Subcutaneous adipose tissue (tissue), 4 donors: ENCODE results near the gene NYNRIN. TPM values are rescaled to one million over a fixed set of nuclear protein-coding genes. Genes with fewer than 3 reads are reported as not detected.

Experiments used
- total RNA-seq, 4 donors: library from RNA; depleted of rRNA; stranded (reverse); fragments of >200 nt; gene quantifications; one replicate each; pipeline ENCODE4 v1.1.0, GENCODE V29; 2016
- TF ChIP-seq, protein P1 (sequence below): fragments of 450-650 bp; IDR thresholded peaks from one replicate; pipeline ENCODE4 v1.5.1; 2016; ENCODE audit warnings: low read depth, mild to moderate bottlenecking, control low read depth, antibody characterized with exemption, moderate library complexity

NYNRIN gene
- total RNA-seq, 4 donors from 2014 or later = 4.7 to 14.5 (median 7.8) TPM

DNA sequence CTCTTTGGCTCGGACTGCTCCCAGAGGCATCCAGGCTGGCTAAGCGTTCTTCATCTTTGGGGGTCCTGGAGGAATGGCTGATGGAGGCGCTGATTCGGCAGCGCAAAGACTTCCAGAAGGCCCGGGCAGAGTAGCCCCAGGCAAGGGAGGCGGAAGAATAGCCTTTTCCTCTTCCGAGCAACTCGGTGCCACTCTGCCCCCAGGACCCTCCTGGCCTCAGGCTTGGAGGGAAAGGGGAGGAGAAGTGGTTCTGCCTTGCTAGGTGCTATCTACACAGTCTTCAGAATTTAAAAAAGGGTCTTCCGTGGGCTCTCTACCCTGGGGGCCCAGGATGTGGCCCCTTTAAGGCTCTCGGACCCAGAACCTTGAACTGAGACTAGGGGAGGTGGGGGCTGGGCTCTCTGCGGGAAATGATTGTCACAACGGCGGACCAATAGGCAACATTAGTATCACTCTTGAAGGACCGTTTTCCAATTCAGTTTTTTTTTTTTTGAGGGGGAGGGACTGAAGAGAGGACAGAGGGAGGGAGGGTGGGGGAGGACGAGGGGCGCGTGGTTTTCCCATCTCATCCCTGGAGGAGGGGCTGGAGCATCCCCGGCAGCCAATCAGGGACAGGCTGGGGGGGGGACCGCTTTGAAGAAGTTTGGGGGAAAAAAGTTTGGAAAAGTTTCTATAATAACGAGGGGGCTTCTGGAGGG lies 31.1 kb upstream of the NYNRIN start, which contains the start of gene NFATC4:
NFATC4 (plus strand) TSS at position 671 of the 698 bp plus-strand sequence. CDS start 157 bp downstream, outside the sequence.
- TF ChIP-seq, protein P1, sequence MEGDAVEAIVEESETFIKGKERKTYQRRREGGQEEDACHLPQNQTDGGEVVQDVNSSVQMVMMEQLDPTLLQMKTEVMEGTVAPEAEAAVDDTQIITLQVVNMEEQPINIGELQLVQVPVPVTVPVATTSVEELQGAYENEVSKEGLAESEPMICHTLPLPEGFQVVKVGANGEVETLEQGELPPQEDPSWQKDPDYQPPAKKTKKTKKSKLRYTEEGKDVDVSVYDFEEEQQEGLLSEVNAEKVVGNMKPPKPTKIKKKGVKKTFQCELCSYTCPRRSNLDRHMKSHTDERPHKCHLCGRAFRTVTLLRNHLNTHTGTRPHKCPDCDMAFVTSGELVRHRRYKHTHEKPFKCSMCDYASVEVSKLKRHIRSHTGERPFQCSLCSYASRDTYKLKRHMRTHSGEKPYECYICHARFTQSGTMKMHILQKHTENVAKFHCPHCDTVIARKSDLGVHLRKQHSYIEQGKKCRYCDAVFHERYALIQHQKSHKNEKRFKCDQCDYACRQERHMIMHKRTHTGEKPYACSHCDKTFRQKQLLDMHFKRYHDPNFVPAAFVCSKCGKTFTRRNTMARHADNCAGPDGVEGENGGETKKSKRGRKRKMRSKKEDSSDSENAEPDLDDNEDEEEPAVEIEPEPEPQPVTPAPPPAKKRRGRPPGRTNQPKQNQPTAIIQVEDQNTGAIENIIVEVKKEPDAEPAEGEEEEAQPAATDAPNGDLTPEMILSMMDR = no peak

DNA sequence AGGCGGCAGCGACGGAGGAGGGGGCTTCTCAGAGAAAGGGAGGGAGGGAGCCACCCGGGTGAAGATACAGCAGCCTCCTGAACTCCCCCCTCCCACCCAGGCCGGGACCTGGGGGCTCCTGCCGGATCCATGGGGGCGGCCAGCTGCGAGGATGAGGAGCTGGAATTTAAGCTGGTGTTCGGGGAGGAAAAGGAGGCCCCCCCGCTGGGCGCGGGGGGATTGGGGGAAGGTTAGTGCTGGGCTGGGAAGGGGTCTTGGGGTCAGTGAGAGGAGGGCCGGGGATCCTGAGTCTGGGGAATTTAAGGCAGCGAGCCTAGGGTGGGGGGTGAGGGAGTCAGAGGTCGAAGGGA lies 30.6 kb upstream of the NYNRIN start:
- TF ChIP-seq, protein P1 = no peak

DNA sequence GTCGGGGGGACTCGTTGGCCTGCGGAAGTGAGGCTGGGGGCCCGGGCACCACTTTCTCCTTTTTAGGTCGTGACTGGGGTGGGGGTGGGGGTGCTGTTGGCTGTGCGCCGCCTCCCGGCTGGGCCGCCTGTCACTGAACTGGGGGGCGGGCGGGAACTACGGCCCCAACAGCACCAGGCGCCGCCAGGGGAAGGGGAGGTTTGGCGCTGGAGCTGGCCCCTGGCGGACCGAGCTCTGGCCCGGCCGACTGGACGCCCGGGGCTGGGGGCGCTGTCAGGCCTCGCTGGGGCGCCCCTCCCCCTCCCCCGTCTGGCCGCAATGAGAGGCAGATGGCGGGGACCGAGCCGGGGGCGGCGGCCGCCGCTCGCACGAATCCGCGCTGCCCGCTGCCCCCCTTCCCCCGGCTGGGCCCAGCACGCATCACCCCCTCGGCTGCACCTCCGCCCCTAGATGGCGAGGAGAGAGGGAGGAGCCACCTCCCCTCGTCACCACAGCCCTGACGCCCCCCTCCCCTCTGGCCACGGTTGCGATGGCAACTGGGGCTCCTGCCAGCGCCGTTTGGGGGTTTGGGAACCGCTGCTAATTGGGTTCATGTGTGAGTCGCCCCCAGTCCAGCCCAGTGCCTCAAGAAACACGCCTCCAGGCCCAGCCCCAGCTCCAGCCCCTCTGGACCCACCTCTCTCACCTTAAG lies 30.1 kb upstream of the NYNRIN start:
- TF ChIP-seq, protein P1 = no peak

DNA sequence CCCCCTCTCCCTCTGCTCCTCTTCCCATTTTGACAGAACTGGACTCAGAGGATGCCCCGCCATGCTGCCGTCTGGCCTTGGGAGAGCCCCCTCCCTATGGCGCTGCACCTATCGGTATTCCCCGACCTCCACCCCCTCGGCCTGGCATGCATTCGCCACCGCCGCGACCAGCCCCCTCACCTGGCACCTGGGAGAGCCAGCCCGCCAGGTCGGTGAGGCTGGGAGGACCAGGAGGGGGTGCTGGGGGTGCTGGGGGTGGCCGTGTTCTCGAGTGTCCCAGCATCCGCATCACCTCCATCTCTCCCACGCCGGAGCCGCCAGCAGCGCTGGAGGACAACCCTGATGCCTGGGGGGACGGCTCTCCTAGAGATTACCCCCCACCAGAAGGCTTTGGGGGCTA lies 29.3 kb upstream of the NYNRIN start:
- TF ChIP-seq, protein P1 = no peak

GRCh38 chr14:24369907-24370687 lies 28.7 kb upstream of the NYNRIN start:
- TF ChIP-seq, protein P1 = no peak

DNA sequence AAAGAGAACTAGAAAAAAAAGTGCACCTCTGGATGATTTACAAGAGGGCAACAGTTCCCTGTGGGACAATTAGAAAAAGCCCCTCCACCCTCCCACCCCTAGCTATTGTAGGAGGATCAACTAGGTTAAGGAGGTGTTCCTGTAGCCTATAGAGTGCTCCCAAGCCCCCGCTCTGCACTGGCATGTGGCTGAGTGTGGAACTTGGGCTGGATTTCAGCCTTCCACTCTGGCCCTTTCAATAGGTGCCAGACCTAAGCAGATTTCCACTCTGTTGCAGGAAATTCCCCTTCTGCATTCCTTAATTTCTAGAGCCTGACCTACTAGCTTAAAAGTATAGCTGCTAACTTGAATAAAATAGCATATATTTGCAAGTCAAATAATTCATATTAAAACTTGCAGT lies 28.1 kb upstream of the NYNRIN start:
- TF ChIP-seq, protein P1 = no peak
